Left lung (tissue), 10 donors: Measurements from ENCODE around the gene CYSRT1. TPM values are rescaled to one million over a fixed set of nuclear protein-coding genes. Genes with fewer than 3 reads are reported as not detected.

Experiments used
- ATAC-seq: fragments of 200-7000 bp; cut with Tn5 transposase; one replicate; pipeline ENCODE4 v1.9.1; 2020; ENCODE audit warnings: moderate library complexity
- DNase-seq, 4 donors: peaks; one replicate each; pipeline ENCODE4 v3.0.0-alpha.2; 2013 to 2020
- H3K27ac ChIP-seq, 2 donors: fragments of 200-600 bp; sonication (generic) in 1 of 2; one replicate each; pipeline versions ENCODE4 v1.5.0 to v1.8.0; 2020 to 2021
- H3K27me3 ChIP-seq, 2 donors: fragments of 200-600 bp; sonication (generic) in 1 of 2; one replicate each; pipeline versions ENCODE4 v1.5.0 to v1.8.0; 2020 to 2021
- H3K36me3 ChIP-seq, 2 donors: fragments of 200-600 bp; sonication (generic) in 1 of 2; one replicate each; pipeline versions ENCODE4 v1.5.0 to v1.8.0; 2020 to 2021
- H3K4me1 ChIP-seq, 2 donors: fragments of 200-600 bp; one replicate each; pipeline ENCODE4 v1.8.0; 2021
- H3K4me3 ChIP-seq, 2 donors: fragments of 200-600 bp; sonication (generic) in 1 of 2; one replicate each; pipeline versions ENCODE4 v1.5.0 to v1.8.0; 2020 to 2021; ENCODE audit warnings: mild to moderate bottlenecking in 1 of 2
- H3K9me3 ChIP-seq, 2 donors: fragments of 200-600 bp; sonication (generic) in 1 of 2; one replicate each; pipeline versions ENCODE4 v1.5.0 to v1.8.0; 2020 to 2021
- intact Hi-C, 2 donors: fragments of 100-400 bp; cut with DNase I; formaldehyde crosslinking; loops; one replicate each; pipeline versions ENCODE4 v1.11.2 to v1.14.2; 2022
- polyA plus RNA-seq, 6 donors: library from polyadenylated mRNA; unstranded; fragments of 120-200 nt; gene quantifications; one replicate each; pipeline ENCODE4 v1.2.1, GENCODE V29; 2013; ENCODE audit not compliant: insufficient read length in 6 of 6
- total RNA-seq, 2 donors: library from RNA; stranded (reverse); fragmentation: NEBNext Ultra II Directional; extraction: Animal tissue kit (Norgen Biotek cat#: 25700); gene quantifications; one replicate each; pipeline ENCODE4 v1.2.1, GENCODE V29; 2021
- TF ChIP-seq, protein P1 (sequence below), 2 donors: fragments of 200-600 bp; sonication (generic) in 1 of 2; IDR thresholded peaks; one replicate each; pipeline versions ENCODE4 v1.5.0 to v1.8.0; 2021; ENCODE audit warnings: antibody characterized with exemption in 2 of 2
- donor health status: DM: no; HTN: yes; CAD: no.
- donor health status: DM: no; HTN: no; CAD: no.

CYSRT1 gene
- total and polyA plus RNA-seq, 8 donors = 0.44 to 3.7 (median 2.3) TPM

DNA sequence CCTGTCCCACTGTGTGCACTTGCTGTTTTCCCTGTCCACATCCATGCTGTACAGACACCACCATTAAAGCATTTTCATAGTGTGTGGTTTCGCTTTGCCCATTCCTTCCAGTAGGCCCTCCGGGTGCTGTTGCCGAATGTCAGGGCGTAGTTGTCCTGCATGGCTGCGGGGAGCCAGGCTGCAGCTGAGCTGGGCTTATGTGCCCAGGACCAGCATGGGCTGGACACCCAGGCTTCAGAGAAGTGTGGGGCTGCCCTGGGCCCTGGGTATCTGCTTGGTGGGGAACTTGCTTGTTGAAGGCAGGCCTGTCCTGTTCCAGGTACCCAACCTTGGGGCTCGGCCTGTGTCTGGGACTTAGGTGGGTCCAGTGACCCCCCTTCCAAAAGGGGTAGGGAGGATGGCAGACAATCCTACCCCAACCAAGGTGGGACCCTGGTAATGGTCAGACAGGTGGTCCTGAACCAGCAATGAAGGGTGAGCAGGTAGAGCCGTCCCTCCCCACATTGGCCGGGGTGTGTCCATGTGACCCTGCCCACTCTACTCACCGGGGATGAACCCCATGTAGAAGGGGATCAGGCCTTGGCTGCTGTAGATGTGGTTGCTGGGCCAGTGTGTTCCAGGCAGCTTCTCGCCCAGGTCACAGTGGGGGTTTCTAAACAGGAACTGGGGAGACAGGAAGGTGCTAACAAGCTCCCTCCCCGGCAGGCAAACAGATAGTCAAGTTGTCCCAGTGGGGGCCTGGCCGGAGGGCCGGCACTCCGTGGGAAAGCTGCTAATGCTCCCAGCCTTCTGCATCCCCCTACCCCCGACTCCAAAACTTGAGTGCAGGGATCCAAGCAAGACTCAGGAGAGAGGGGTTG lies 18.9 kb downstream of the CYSRT1 start:
- Histone ChIP-seq H3K9me3 (no peaks in the 10 kb centered on the region), H3K36me3 (peaks cover 0 to 26% of the 10 kb centered on the region in 2 donors), H3K4me3 (no peak overlapping the region), H3K4me1 (peaks cover 17 to 45% of the 10 kb centered on the region in 2 donors), H3K27ac (no peak overlapping the region), H3K27me3 (no peaks in the 10 kb centered on the region)
- no peak for ATAC-seq
- no peak for DNase-seq
- TF ChIP-seq, protein P1, sequence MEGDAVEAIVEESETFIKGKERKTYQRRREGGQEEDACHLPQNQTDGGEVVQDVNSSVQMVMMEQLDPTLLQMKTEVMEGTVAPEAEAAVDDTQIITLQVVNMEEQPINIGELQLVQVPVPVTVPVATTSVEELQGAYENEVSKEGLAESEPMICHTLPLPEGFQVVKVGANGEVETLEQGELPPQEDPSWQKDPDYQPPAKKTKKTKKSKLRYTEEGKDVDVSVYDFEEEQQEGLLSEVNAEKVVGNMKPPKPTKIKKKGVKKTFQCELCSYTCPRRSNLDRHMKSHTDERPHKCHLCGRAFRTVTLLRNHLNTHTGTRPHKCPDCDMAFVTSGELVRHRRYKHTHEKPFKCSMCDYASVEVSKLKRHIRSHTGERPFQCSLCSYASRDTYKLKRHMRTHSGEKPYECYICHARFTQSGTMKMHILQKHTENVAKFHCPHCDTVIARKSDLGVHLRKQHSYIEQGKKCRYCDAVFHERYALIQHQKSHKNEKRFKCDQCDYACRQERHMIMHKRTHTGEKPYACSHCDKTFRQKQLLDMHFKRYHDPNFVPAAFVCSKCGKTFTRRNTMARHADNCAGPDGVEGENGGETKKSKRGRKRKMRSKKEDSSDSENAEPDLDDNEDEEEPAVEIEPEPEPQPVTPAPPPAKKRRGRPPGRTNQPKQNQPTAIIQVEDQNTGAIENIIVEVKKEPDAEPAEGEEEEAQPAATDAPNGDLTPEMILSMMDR (IDR thresholded peaks at IDR 0.05) = no peak
- intact Hi-C loops = no loop called here

GRCh38 chr9:137244486-137245449 lies 19.8 kb downstream of the CYSRT1 start:
- intact Hi-C loops = no loop called here
- Histone ChIP-seq H3K27ac (no peak overlapping the region), H3K4me1 (peaks cover 17 to 36% of the 10 kb centered on the region in 2 donors), H3K9me3 (no peaks in the 10 kb centered on the region), H3K4me3 (no peak overlapping the region), H3K27me3 (no peaks in the 10 kb centered on the region), H3K36me3 (peaks cover 0 to 26% of the 10 kb centered on the region in 2 donors)
- no peak for ATAC-seq
- no peak for DNase-seq
- TF ChIP-seq, protein P1 (IDR thresholded peaks at IDR 0.05) = no peak

GRCh38 chr9:137245450-137246421 lies 20.8 kb downstream of the CYSRT1 start:
- TF ChIP-seq, protein P1 (IDR thresholded peaks at IDR 0.05) = no peak
- intact Hi-C loops = no loop called here
- H3K4me1 ChIP-seq = peaks cover 17 to 28% of the 10 kb centered on the region in 2 donors
- ATAC-seq (no peak), DNase-seq (no peak)
- H3K36me3 ChIP-seq = peaks cover 0 to 26% of the 10 kb centered on the region in 2 donors
- no peaks in the 10 kb centered on the region for H3K9me3 ChIP-seq
- no peak overlapping the region for H3K27ac ChIP-seq
- no peak overlapping the region for H3K4me3 ChIP-seq
- H3K27me3 ChIP-seq = no peaks in the 10 kb centered on the region

- ATAC-seq = peak; percentile 78
- TF ChIP-seq, protein P1 (IDR thresholded peaks at IDR 0.05) = no peak
- H3K4me3 ChIP-seq = no peak overlapping the region
- peaks cover 13 to 21% of the 10 kb centered on the region in 2 donors for H3K4me1 ChIP-seq
- intact Hi-C loops = no loop called here
- peak overlapping the region in 1 of 2 donors; percentile 58 for H3K27ac ChIP-seq
- peaks cover 0 to 19% of the 10 kb centered on the region in 2 donors for H3K36me3 ChIP-seq
- no peaks in the 10 kb centered on the region for H3K27me3 ChIP-seq
- peak in 2 of 4 donors; percentile 60 to 64 for DNase-seq
- no peaks in the 10 kb centered on the region for H3K9me3 ChIP-seq
Measured at GRCh38 chr9:137247135-137247915, 22.4 kb downstream of the CYSRT1 start.
